PFSK-1 (cell line): ENCODE results near the gene SEMA3C.

Experiments used
- REST ChIP-seq, 2 experiments: IDR thresholded peaks; 2 replicates each; pipeline versions ENCODE4 v1.6.1 to v1.8.0; 2011 to 2012; ENCODE audit warnings: low read depth in 2 of 2, low read length in 2 of 2, control low read depth in 1 of 2, inconsistent platforms in 1 of 2, mild to moderate bottlenecking in 1 of 2, moderate library complexity in 1 of 2; ENCODE audit not compliant: insufficient read depth in 1 of 2
- SIN3A ChIP-seq: IDR thresholded peaks from 2 replicates; pipeline ENCODE4 v1.6.1; 2012; ENCODE audit warnings: mild to moderate bottlenecking, low read length, moderate library complexity, borderline replicate concordance; ENCODE audit not compliant: insufficient read depth
- TAF1 ChIP-seq: IDR thresholded peaks from 2 replicates; pipeline ENCODE4 v1.6.1; 2012; ENCODE audit warnings: low read length, control low read depth, borderline replicate concordance; ENCODE audit not compliant: insufficient read depth

GRCh38 chr7:80821771-80822319, 97.0 kb downstream of the SEMA3C start:
- no peak for TF ChIP-seq REST (IDR thresholded peaks at IDR 0.05; ENCODE audit: insufficient read depth in 1 of 2, low read depth in 2 of 2, low read length in 2 of 2)
- no peak for TF ChIP-seq TAF1
- no peak for TF ChIP-seq SIN3A
